ENCODE data around the gene OR6Y1.

DNA sequence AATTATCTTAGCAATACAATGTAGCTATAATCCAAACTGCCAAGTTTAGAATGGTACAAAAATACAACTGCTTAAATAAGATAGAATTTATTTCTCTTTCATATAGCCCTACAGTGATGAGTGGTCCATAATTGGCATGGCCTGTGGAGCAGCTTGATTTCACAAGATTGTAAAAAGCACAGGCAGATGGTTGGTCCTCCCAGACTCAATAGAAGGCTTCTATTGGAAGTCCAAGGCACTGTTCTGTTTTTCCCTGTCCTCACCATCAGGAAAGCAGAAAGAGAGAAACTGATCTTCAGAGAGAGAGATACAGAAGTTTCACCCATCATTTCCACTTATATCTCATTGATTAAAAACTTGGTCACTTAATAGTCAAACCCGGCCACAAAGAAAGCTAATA lies 18.0 kb upstream of the OR6Y1 start:
- TF ChIP-seq, protein P1, sequence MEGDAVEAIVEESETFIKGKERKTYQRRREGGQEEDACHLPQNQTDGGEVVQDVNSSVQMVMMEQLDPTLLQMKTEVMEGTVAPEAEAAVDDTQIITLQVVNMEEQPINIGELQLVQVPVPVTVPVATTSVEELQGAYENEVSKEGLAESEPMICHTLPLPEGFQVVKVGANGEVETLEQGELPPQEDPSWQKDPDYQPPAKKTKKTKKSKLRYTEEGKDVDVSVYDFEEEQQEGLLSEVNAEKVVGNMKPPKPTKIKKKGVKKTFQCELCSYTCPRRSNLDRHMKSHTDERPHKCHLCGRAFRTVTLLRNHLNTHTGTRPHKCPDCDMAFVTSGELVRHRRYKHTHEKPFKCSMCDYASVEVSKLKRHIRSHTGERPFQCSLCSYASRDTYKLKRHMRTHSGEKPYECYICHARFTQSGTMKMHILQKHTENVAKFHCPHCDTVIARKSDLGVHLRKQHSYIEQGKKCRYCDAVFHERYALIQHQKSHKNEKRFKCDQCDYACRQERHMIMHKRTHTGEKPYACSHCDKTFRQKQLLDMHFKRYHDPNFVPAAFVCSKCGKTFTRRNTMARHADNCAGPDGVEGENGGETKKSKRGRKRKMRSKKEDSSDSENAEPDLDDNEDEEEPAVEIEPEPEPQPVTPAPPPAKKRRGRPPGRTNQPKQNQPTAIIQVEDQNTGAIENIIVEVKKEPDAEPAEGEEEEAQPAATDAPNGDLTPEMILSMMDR (conservative IDR thresholded peaks at IDR 0.05; ENCODE audit: low read depth, low read length): no peak
- TF ChIP-seq EZH2 (IDR thresholded peaks at IDR 0.05; ENCODE audit: low read length, unreplicated experiment) (no peak), EZH2phosphoT487 (IDR thresholded peaks at IDR 0.05; ENCODE audit: borderline replicate concordance, low read length) (no peak)
